Measurements from ENCODE around the gene TSHZ1. TPM values are rescaled to one million over a fixed set of nuclear protein-coding genes. Genes with fewer than 3 reads are reported as not detected.

Gene TSHZ1
- total and polyA plus RNA-seq, 2 experiments from 2014 or later: 0.23 to 0.38 TPM

DNA sequence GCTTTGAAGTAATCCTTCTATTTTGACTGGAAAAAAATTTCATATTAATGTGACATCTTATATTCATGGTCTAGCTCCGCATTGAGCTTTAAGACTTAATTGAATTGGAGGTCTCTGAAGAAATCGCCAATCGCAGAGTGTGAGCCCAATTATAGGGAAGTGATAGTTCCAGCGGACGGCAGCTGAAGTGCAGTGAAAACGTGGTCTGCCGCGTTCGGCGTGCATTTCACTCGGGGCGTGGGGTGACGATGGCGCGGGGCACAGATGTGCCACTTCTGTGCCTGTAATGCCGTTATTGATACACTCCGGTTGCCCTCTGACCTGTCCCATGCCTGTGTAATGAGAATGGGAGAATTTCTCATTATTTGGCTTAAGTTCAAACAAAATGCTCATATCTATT lies 106.7 kb downstream of the TSHZ1 start:
- DNase-seq (ENCODE audit: low spot score): no peak
- Histone ChIP-seq H3F3A (replicated peaks; ENCODE audit: low read depth) (no peaks in the 10 kb centered on the region), H3K79me2 (replicated peaks; ENCODE audit: insufficient read depth) (no peaks in the 10 kb centered on the region), H3K4me1 (ENCODE audit: insufficient read depth) (no peaks in the 10 kb centered on the region), H3K27ac (ENCODE audit: low read depth) (no peak overlapping the region), H3K4me3 (no peak overlapping the region), H3K36me3 (ENCODE audit: insufficient read depth) (no peaks in the 10 kb centered on the region), H3K9me2 (ENCODE audit: insufficient read depth) (no peaks in the 10 kb centered on the region), H3K4me2 (no peak overlapping the region), H2AFZ (no peak overlapping the region), H4K20me1 (replicated peaks; ENCODE audit: insufficient read depth) (no peaks in the 10 kb centered on the region), H3K27me3 (ENCODE audit: insufficient read depth) (no peaks in the 10 kb centered on the region)
- peaks cover 2% of the 10 kb centered on the region for H3K27me3 Mint-ChIP-seq (ENCODE audit: insufficient read depth, low read depth, poor library complexity)
- H3K27ac Mint-ChIP-seq: no peak overlapping the region
- no peak for ATAC-seq
- no peaks in the 10 kb centered on the region for H3K36me3 Mint-ChIP-seq (ENCODE audit: low read depth)
- TF ChIP-seq ZNF331 (CRISPR knock-in tag; IDR thresholded peaks at IDR 0.05; ENCODE audit: low read depth) (no peak), STAT1 (IDR thresholded peaks at IDR 0.05; ENCODE audit: unreplicated experiment) (no peak), ZNF114 (CRISPR knock-in tag; IDR thresholded peaks at IDR 0.05) (no peak), NANOG (IDR thresholded peaks at IDR 0.05; ENCODE audit: borderline replicate concordance) (no peak), POLR2AphosphoS5 (IDR thresholded peaks at IDR 0.05; ENCODE audit: low read depth) (no peak), JUNB (IDR thresholded peaks at IDR 0.05; ENCODE audit: unreplicated experiment) (no peak), EZH2 (IDR thresholded peaks at IDR 0.05; ENCODE audit: low read depth, unreplicated experiment) (no peak), CREB1 (CRISPR knock-in tag; IDR thresholded peaks at IDR 0.05; ENCODE audit: low read depth) (no peak), EZH2phosphoT487 (IDR thresholded peaks at IDR 0.05; ENCODE audit: unreplicated experiment) (no peak)
- TF ChIP-seq, protein P1, sequence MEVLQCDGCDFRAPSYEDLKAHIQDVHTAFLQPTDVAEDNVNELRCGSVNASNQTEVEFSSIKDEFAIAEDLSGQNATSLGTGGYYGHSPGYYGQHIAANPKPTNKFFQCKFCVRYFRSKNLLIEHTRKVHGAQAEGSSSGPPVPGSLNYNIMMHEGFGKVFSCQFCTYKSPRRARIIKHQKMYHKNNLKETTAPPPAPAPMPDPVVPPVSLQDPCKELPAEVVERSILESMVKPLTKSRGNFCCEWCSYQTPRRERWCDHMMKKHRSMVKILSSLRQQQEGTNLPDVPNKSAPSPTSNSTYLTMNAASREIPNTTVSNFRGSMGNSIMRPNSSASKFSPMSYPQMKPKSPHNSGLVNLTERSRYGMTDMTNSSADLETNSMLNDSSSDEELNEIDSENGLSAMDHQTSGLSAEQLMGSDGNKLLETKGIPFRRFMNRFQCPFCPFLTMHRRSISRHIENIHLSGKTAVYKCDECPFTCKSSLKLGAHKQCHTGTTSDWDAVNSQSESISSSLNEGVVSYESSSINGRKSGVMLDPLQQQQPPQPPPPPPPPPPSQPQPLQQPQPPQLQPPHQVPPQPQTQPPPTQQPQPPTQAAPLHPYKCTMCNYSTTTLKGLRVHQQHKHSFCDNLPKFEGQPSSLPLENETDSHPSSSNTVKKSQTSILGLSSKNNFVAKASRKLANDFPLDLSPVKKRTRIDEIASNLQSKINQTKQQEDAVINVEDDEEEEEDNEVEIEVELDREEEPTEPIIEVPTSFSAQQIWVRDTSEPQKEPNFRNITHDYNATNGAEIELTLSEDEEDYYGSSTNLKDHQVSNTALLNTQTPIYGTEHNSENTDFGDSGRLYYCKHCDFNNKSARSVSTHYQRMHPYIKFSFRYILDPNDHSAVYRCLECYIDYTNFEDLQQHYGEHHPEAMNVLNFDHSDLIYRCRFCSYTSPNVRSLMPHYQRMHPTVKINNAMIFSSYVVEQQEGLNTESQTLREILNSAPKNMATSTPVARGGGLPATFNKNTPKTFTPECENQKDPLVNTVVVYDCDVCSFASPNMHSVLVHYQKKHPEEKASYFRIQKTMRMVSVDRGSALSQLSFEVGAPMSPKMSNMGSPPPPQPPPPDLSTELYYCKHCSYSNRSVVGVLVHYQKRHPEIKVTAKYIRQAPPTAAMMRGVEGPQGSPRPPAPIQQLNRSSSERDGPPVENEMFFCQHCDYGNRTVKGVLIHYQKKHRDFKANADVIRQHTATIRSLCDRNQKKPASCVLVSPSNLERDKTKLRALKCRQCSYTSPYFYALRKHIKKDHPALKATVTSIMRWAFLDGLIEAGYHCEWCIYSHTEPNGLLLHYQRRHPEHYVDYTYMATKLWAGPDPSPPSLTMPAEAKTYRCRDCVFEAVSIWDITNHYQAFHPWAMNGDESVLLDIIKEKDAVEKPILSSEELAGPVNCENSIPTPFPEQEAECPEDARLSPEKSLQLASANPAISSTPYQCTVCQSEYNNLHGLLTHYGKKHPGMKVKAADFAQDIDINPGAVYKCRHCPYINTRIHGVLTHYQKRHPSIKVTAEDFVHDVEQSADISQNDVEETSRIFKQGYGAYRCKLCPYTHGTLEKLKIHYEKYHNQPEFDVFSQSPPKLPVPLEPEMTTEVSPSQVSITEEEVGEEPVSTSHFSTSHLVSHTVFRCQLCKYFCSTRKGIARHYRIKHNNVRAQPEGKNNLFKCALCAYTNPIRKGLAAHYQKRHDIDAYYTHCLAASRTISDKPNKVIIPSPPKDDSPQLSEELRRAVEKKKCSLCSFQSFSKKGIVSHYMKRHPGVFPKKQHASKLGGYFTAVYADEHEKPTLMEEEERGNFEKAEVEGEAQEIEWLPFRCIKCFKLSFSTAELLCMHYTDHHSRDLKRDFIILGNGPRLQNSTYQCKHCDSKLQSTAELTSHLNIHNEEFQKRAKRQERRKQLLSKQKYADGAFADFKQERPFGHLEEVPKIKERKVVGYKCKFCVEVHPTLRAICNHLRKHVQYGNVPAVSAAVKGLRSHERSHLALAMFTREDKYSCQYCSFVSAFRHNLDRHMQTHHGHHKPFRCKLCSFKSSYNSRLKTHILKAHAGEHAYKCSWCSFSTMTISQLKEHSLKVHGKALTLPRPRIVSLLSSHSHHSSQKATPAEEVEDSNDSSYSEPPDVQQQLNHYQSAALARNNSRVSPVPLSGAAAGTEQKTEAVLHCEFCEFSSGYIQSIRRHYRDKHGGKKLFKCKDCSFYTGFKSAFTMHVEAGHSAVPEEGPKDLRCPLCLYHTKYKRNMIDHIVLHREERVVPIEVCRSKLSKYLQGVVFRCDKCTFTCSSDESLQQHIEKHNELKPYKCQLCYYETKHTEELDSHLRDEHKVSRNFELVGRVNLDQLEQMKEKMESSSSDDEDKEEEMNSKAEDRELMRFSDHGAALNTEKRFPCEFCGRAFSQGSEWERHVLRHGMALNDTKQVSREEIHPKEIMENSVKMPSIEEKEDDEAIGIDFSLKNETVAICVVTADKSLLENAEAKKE (CRISPR knock-in tag; IDR thresholded peaks at IDR 0.05): no peak
- TF ChIP-seq, protein P2, sequence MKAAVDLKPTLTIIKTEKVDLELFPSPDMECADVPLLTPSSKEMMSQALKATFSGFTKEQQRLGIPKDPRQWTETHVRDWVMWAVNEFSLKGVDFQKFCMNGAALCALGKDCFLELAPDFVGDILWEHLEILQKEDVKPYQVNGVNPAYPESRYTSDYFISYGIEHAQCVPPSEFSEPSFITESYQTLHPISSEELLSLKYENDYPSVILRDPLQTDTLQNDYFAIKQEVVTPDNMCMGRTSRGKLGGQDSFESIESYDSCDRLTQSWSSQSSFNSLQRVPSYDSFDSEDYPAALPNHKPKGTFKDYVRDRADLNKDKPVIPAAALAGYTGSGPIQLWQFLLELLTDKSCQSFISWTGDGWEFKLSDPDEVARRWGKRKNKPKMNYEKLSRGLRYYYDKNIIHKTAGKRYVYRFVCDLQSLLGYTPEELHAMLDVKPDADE (IDR thresholded peaks at IDR 0.05): no peak
- TF ChIP-seq, protein P3, sequence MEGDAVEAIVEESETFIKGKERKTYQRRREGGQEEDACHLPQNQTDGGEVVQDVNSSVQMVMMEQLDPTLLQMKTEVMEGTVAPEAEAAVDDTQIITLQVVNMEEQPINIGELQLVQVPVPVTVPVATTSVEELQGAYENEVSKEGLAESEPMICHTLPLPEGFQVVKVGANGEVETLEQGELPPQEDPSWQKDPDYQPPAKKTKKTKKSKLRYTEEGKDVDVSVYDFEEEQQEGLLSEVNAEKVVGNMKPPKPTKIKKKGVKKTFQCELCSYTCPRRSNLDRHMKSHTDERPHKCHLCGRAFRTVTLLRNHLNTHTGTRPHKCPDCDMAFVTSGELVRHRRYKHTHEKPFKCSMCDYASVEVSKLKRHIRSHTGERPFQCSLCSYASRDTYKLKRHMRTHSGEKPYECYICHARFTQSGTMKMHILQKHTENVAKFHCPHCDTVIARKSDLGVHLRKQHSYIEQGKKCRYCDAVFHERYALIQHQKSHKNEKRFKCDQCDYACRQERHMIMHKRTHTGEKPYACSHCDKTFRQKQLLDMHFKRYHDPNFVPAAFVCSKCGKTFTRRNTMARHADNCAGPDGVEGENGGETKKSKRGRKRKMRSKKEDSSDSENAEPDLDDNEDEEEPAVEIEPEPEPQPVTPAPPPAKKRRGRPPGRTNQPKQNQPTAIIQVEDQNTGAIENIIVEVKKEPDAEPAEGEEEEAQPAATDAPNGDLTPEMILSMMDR (conservative IDR thresholded peaks at IDR 0.05; ENCODE audit: low read depth in 2 of 2): no peak
- TF ChIP-seq, protein P4, sequence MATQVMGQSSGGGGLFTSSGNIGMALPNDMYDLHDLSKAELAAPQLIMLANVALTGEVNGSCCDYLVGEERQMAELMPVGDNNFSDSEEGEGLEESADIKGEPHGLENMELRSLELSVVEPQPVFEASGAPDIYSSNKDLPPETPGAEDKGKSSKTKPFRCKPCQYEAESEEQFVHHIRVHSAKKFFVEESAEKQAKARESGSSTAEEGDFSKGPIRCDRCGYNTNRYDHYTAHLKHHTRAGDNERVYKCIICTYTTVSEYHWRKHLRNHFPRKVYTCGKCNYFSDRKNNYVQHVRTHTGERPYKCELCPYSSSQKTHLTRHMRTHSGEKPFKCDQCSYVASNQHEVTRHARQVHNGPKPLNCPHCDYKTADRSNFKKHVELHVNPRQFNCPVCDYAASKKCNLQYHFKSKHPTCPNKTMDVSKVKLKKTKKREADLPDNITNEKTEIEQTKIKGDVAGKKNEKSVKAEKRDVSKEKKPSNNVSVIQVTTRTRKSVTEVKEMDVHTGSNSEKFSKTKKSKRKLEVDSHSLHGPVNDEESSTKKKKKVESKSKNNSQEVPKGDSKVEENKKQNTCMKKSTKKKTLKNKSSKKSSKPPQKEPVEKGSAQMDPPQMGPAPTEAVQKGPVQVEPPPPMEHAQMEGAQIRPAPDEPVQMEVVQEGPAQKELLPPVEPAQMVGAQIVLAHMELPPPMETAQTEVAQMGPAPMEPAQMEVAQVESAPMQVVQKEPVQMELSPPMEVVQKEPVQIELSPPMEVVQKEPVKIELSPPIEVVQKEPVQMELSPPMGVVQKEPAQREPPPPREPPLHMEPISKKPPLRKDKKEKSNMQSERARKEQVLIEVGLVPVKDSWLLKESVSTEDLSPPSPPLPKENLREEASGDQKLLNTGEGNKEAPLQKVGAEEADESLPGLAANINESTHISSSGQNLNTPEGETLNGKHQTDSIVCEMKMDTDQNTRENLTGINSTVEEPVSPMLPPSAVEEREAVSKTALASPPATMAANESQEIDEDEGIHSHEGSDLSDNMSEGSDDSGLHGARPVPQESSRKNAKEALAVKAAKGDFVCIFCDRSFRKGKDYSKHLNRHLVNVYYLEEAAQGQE (IDR thresholded peaks at IDR 0.05; ENCODE audit: unreplicated experiment): no peak
- no peaks in the 10 kb centered on the region for H3K4me1 Mint-ChIP-seq
- H3K4me3 Mint-ChIP-seq: no peak overlapping the region
- no peaks in the 10 kb centered on the region for H3K9me3 Mint-ChIP-seq

Data from GM23338 (cell line).